Colonic mucosa (tissue), 4 donors: ENCODE results near the gene GRIN1. TPM values are rescaled to one million over a fixed set of nuclear protein-coding genes. Genes with fewer than 3 reads are reported as not detected.

Experiments
- DNase-seq: peaks from one replicate; pipeline ENCODE4 v3.0.0-alpha.2; 2020
- H3K27ac ChIP-seq: fragments of 200-600 bp; one replicate; pipeline ENCODE4 v1.8.0; 2021
- H3K27me3 ChIP-seq: fragments of 200-600 bp; one replicate; pipeline ENCODE4 v1.8.0; 2021
- H3K36me3 ChIP-seq: fragments of 200-600 bp; one replicate; pipeline ENCODE4 v1.8.0; 2021
- H3K4me1 ChIP-seq: fragments of 200-600 bp; one replicate; pipeline ENCODE4 v1.8.0; 2021; ENCODE audit warnings: mild to moderate bottlenecking
- H3K4me3 ChIP-seq: fragments of 200-600 bp; one replicate; pipeline ENCODE4 v1.8.0; 2021
- H3K9ac ChIP-seq, 2 donors: one replicate each; pipeline ENCODE4 v1.7.0; 2013; ENCODE audit warnings: control low read depth in 2 of 2, low read depth in 2 of 2, low read length in 2 of 2
- H3K9me3 ChIP-seq: fragments of 200-600 bp; one replicate; pipeline ENCODE4 v1.8.0; 2021
- intact Hi-C: fragments of 100-400 bp; cut with DNase I; formaldehyde crosslinking; loops from one replicate; pipeline ENCODE4 v1.14.1; 2022
- total RNA-seq, 2 donors: library from RNA; stranded (reverse); fragmentation: NEBNext Ultra II Directional in 1 of 2; extraction: Animal tissue kit (Norgen Biotek cat#: 25700) in 1 of 2; gene quantifications; one replicate each; pipeline ENCODE4 v1.2.1, GENCODE V29; 2021
- TF ChIP-seq, protein P1 (sequence below): fragments of 200-600 bp; IDR thresholded peaks from one replicate; pipeline ENCODE4 v1.8.0; 2022; ENCODE audit warnings: antibody characterized with exemption, mild to moderate bottlenecking
- donor health status: healthy.
- donor health status: DM: no; HTN: no; CAD: no.
- donor health status: DM: no; HTN: no; CAD: no.

The GRIN1 gene
- total RNA-seq, 2 donors from 2014 or later, result 0.47 to 0.93 TPM

DNA sequence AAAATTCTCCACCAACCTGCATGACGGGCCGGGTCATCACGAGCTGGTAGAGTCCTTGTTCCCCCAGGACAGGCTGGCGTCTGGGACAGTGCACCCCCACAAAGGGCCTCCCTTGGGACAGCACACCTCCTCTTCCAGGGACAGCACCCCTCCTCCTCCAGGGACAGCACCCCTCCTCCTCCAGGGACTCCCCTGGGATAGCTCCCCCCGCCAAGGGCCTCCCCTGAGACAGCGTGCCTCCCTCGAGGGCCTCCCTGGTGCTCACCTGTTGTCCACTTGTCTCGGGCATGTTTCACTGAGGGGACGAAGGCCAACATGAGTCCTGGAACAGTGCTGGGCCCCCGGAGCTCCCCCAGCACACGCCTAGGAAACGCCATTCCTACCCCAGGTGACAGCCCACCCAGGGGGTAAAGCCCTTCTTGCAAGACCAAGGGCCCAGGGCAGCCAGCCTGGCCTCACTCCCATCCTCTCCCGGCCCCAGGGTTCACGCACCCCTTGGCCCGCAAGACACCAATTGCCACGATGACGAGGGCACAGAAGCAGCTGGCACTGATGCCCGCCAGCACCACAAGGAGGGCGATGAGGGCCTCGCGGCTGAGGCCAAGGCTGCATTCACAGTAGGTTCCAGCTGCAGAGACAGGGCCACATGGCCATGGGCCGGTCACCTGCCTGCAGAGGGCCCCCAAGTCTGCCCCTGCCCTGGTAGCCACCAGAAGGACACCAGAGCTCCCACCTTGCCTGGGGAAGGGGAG lies 32.4 kb downstream of the GRIN1 start:
- H3K27ac ChIP-seq, result no peak overlapping the region
- H3K27me3 ChIP-seq, result peaks cover 53% of the 10 kb centered on the region
- intact Hi-C loops, result no loop called here
- no peaks in the 10 kb centered on the region for H3K9me3 ChIP-seq
- no peak overlapping the region for H3K4me3 ChIP-seq
- TF ChIP-seq, protein P1, sequence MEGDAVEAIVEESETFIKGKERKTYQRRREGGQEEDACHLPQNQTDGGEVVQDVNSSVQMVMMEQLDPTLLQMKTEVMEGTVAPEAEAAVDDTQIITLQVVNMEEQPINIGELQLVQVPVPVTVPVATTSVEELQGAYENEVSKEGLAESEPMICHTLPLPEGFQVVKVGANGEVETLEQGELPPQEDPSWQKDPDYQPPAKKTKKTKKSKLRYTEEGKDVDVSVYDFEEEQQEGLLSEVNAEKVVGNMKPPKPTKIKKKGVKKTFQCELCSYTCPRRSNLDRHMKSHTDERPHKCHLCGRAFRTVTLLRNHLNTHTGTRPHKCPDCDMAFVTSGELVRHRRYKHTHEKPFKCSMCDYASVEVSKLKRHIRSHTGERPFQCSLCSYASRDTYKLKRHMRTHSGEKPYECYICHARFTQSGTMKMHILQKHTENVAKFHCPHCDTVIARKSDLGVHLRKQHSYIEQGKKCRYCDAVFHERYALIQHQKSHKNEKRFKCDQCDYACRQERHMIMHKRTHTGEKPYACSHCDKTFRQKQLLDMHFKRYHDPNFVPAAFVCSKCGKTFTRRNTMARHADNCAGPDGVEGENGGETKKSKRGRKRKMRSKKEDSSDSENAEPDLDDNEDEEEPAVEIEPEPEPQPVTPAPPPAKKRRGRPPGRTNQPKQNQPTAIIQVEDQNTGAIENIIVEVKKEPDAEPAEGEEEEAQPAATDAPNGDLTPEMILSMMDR, result no peak
- no peak for DNase-seq
- peaks cover 18% of the 10 kb centered on the region for H3K4me1 ChIP-seq
- H3K9ac ChIP-seq, result no peak overlapping the region
- H3K36me3 ChIP-seq, result no peaks in the 10 kb centered on the region

DNA sequence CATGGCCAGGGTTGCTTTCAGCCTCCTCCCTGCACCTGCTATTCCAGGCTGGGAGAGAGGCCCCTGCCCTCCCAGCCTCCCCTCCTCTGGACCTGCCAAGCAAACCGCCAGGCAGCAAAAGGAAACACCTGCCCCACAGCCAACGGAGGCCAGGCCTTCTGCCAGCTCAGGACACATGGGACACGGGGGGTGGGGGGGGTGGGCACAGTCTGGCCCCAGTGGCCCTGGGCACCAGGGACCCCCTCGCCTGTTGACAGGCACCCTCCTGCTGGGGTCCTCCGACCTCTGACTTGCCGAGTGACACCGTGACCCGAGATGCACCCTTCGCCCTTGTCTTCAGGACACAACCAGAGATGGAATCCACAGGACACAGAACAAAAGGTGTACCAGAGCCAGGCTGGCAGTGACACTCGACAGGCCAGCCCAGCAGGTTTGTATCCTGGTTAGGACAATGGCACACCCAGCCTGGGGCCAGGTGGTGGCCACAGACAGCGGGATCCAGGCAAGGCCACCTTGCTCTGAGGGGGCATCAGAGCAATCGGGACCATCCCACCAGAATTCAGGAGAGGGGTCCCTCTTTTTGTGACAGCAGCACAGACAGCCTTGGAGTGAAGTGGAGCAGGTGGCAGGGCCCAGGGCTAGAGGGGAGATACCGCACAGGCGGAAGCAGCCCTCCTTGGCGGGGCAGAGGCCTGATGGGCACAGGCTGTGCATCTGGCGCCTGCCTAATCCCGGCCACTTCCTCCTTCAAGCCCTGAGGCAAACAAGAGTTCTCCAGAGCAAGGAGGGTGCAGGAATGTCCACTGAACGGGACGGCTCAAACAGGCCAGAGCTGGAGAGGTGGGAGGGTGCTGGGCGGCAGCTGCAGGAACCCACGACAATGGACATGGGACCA lies 34.2 kb downstream of the GRIN1 start:
- Histone ChIP-seq H3K9ac (peak overlapping the region in 1 of 2 donors; percentile 9), H3K4me1 (peaks cover 14% of the 10 kb centered on the region), H3K27ac (peak overlapping the region; percentile 32), H3K9me3 (no peaks in the 10 kb centered on the region), H3K36me3 (no peaks in the 10 kb centered on the region), H3K4me3 (no peak overlapping the region), H3K27me3 (peaks cover 35% of the 10 kb centered on the region)
- TF ChIP-seq, protein P1, result no peak
- intact Hi-C loops, result no loop called here
- peak; percentile 43 for DNase-seq

DNA sequence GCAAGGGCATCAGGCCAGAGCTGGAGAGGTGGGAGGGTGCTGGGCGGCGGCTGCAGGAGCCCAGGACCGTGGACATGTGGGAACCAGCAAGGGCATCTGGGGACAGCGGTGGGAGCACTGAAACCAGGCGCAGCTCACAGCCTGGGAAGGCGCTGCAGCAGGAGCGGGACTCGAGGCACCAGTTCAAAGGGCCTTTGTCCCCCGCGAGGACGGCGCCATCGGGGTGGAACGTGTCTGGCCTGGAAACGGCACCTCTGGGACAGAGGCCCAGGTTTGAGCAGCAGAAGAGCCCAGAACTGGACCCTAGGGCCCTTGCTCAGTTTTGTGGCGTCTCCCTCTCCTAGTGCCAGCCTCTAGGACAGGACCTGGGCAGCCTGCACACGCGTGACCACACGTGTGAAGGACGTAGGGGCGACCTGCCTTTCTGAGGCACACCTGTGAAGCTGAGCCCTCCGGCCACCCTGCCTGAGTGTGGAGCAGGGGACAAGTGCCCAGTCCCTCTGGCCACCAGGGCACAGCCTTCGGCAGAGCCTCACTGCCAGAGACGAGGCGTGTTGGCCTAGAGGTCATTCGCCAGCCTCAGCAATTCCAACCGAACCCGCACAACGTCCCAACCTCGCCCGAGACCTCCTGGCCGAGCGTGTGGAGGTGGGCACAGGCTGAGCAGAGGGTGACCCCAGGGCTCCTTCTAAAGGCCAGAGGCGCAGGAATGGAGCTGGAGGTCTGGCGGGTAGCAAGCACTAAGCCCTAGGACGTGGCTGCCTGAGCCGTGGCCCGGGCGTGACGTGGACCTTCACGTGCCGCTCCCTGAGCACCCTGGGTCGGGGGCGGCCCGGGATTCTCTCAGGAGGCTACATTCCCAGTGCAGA lies 35.1 kb downstream of the GRIN1 start:
- TF ChIP-seq, protein P1, result no peak
- intact Hi-C loops, result no loop called here
- no peaks in the 10 kb centered on the region for H3K9me3 ChIP-seq
- H3K36me3 ChIP-seq, result no peaks in the 10 kb centered on the region
- no peak for DNase-seq
- H3K9ac ChIP-seq, result peak overlapping the region in 1 of 2 donors; percentile 26
- H3K4me3 ChIP-seq, result no peak overlapping the region
- H3K27me3 ChIP-seq, result peaks cover 27% of the 10 kb centered on the region
- H3K4me1 ChIP-seq, result peaks cover 11% of the 10 kb centered on the region
- H3K27ac ChIP-seq, result peak overlapping the region; percentile 32

DNA sequence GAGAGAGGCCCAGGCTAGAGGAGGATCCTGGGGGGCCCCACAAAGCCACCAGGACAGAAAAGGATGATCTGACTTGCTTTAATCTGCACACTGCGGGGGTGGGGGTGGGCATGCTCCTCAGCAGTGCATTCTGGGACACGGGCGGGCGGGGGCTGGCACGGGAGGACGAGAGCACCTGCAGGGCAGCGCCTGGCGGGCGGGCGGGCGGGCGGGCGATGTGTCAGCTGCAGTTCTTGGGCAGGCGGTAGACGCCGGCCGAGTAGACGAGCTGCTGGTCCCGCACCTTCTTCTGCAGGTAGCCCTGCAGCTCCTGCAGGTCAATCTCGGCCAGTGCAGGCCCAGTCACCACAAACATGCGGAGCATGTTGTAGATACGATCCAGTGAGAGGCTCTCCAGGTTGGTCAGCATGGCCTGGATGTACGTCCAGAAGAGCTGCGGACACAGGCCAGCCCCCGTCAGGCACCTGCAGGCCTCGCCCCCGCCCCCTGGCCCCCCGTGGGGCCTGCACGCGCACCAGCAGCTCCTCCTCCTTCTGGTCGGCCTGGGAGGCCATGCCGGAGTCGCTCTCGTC lies 35.9 kb downstream of the GRIN1 start:
- DNase-seq, result no peak
- H3K27me3 ChIP-seq, result peaks cover 20% of the 10 kb centered on the region
- H3K9me3 ChIP-seq, result no peaks in the 10 kb centered on the region
- peaks cover 9% of the 10 kb centered on the region for H3K4me1 ChIP-seq
- H3K27ac ChIP-seq, result no peak overlapping the region
- H3K36me3 ChIP-seq, result no peaks in the 10 kb centered on the region
- TF ChIP-seq, protein P1, result no peak
- intact Hi-C loops, result no loop called here
- no peak overlapping the region for H3K4me3 ChIP-seq
- no peak overlapping the region for H3K9ac ChIP-seq
